GM10266 (cell line): ENCODE measurements around the gene AFDN.

Experiments used
- DNase-seq: peaks from one replicate; pipeline ENCODE4 v3.0.0; 2012; ENCODE audit errors: extremely low spot score
- CTCF ChIP-seq: IDR thresholded peaks from 2 replicates; pipeline ENCODE4 v1.5.1; 2012; ENCODE audit warnings: mild to moderate bottlenecking, low read depth; ENCODE audit not compliant: control insufficient read depth, insufficient read depth; ENCODE audit errors: missing control alignments

Gene AFDN

DNA sequence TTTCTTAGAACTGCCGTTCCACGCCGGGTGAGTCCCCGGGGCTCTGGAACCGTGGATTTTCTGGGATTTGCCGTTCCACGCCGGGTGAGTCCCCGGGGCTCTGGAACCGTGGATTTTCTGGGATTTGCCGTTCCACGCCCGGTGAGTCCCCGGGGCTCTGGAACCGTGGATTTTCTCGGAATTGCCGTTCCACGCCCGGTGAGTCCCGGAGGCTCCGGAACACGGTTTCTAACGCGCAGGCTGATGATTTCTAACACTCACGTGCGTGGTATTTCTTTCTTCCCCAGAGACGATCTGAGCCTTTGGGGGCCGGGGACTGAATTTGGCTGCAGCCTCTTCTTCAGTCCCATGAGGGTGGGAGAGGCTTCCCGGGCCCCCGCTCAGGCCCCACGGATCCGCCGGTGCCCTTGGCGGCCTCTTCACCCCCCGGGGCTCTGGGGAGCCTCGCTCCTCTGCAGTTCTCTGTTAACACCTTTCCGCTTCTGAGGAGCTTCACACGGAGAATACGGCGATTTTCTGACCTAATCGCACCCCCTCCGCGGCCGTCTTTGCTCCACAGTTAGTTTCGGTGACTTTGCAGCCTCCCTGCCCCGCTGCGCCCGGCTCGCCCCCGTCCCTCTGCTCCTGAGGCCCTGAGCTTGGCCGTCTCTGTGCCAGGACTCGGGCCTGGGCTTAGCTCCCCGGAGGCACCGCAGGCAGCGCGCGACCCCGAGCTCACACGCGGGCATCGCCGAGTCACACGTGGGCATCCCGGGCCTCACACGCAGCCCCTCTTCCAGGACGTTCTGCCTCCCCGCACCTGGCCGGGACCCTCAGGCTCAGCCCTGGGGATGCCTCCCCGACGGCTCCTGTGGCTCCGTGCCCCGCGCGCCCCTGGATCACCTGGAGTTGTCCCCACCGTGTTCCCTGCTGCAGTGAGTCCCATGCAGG is 163.6 kb downstream of the AFDN start:
- no peak for DNase-seq
- no peak for TF ChIP-seq CTCF

- no peak for TF ChIP-seq CTCF
These were observed 166.5 kb downstream of the AFDN start for GRCh38 chr6:167993169-167993568.

DNA sequence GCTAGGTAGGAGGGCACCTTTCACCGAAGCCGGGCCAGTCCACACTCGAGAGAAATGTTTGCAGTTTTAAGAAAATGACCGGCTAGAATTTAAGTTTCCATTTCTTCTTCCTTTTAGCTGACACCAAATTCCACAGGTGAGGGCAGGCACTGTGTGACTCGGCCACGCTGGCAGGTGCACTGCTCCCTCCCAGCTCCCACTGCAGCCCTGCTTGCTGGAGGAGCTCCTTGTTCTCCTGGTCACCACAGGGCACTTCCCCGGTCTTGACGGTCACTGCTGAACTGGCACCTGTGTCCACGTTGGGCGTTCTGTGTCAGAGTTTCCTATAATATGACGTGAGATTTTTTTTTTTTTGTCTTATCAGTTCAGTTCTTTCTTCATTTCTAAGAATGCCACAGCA is 167.1 kb downstream of the AFDN start:
- DNase-seq, result no peak
- no peak for TF ChIP-seq CTCF

More at GRCh38 chr6:167993169-167993568, 166.5 kb downstream of the AFDN start:
- no peak for DNase-seq

GRCh38 chr6:167995302-167995701 is 168.6 kb downstream of the AFDN start:
- DNase-seq, result no peak
- no peak for TF ChIP-seq CTCF

GRCh38 chr6:167995731-167996151 is 169.0 kb downstream of the AFDN start:
- TF ChIP-seq CTCF, result no peak
- no peak for DNase-seq

DNA sequence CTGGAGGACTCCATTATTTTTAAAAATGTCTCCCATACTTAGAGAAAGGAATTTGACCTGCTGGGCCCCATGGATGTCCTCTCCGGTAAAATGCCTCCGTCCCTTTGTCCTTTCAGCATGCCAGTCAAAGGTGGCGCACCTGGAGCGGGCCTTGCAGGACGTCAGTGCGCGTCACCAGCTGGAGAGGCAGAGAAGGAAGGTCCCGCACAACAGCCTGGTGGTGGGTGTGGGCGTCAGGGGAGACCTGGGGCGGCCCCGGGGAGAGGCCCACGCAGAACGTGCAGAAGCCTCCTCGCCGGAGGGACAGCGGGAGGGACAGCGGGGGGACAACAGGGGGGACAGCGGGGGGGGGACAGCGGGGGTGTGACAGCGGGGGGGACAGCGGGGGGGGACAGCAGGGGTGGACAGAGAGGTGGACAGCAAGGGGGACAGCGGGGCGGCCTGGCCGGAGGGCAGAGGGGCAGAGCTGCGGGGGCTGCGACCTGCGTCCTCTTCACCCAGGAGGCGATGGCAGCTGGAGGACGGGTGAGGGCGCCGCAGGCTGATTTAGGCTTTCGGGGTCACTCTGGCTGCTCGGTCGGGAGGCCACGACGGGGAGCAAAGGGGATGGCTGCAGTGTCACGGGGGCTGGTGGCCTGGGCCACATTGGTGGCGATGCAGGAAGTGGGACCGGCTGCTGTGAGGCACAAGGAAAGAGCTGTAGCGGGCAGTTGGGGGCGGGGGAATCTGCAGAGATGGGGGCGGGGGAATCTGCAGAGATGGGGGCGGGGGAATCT is 169.9 kb downstream of the AFDN start:
- DNase-seq, result no peak
- TF ChIP-seq CTCF, result no peak
